Caco-2 (cell line): ENCODE data around the gene COA3. TPM values are rescaled to one million over a fixed set of nuclear protein-coding genes. Genes with fewer than 3 reads are reported as not detected.

Experiments
- BruUV-seq: library from RNA; stranded (reverse); fragments of 400-500 nt; replicated peaks from 2 replicates; lab custom pipeline; 2021; lab: Mats Ljungman, UMichigan
- CTCF ChIA-PET: fragments of 300-600 bp; sonication (Branson Sonifier 250); formaldehyde crosslinking; loops from one replicate; lab custom pipeline; 2022; ENCODE audit warnings: antibody characterized with exemption; lab: Charles Lee
- POLR2A ChIA-PET: fragments of 300-600 bp; sonication (Branson Sonifier 250); formaldehyde crosslinking; loops from one replicate; lab custom pipeline; 2022; ENCODE audit warnings: antibody characterized with exemption; lab: Charles Lee
- DNase-seq, 2 experiments: peaks; one replicate each; pipeline versions ENCODE4 v3.0.0 to v3.0.0-alpha.2; 2020 to 2022
- H3K27me3 ChIP-seq: replicated peaks from 2 replicates; pipeline ENCODE4 v1.6.0; 2011; ENCODE audit warnings: low read length; ENCODE audit not compliant: control insufficient read depth, insufficient read depth
- H3K36me3 ChIP-seq: 2 replicates; pipeline ENCODE4 v1.5.1; 2011; ENCODE audit warnings: low read length; ENCODE audit not compliant: control insufficient read depth, insufficient read depth
- H3K4me1 ChIP-seq: fragments of 250-450 bp; sonication (Bioruptor Pico); 2 replicates; pipeline ENCODE4 v1.5.1; 2020; ENCODE audit warnings: mild to moderate bottlenecking
- H3K4me3 ChIP-seq: 2 replicates; pipeline ENCODE4 v1.5.1; 2011; ENCODE audit warnings: low read depth, mild to moderate bottlenecking, control low read depth, low read length
- H3K9me3 ChIP-seq: fragments of 250-450 bp; sonication (Bioruptor Pico); 2 replicates; pipeline ENCODE4 v1.5.1; 2020; ENCODE audit warnings: mild to moderate bottlenecking, moderate library complexity
- H3K27ac Mint-ChIP-seq: one replicate; pipeline ENCODE4 v1.8.0; 2022; ENCODE audit warnings: mixed read lengths; ENCODE audit not compliant: unreplicated experiment
- H3K27me3 Mint-ChIP-seq: one replicate; pipeline ENCODE4 v1.8.0; 2022; ENCODE audit warnings: mixed read lengths; ENCODE audit not compliant: insufficient read depth, unreplicated experiment
- H3K36me3 Mint-ChIP-seq: one replicate; pipeline ENCODE4 v1.8.0; 2022; ENCODE audit warnings: mild to moderate bottlenecking, mixed read lengths; ENCODE audit not compliant: insufficient read depth, unreplicated experiment
- H3K4me1 Mint-ChIP-seq: one replicate; pipeline ENCODE4 v1.8.0; 2022; ENCODE audit warnings: low read depth, mixed read lengths; ENCODE audit not compliant: unreplicated experiment
- H3K4me3 Mint-ChIP-seq: one replicate; pipeline ENCODE4 v1.8.0; 2022; ENCODE audit warnings: mild to moderate bottlenecking, moderate library complexity, mixed read lengths; ENCODE audit not compliant: unreplicated experiment
- H3K9me3 Mint-ChIP-seq: one replicate; pipeline ENCODE4 v1.8.0; 2022; ENCODE audit warnings: mixed read lengths; ENCODE audit not compliant: unreplicated experiment
- CTCF ChIP-seq, 2 experiments: fragments of 200-600 bp in 1 of 2; IDR thresholded peaks; 1 replicate in 1 of 2; 2 replicates in 1 of 2; pipeline versions ENCODE4 v1.5.1 to v1.8.0; 2011 to 2022; ENCODE audit warnings: antibody characterized with exemption in 1 of 2, control low read depth in 1 of 2, inconsistent platforms in 1 of 2, low read depth in 1 of 2, low read length in 1 of 2, mild to moderate bottlenecking in 1 of 2, moderate library complexity in 1 of 2; ENCODE audit not compliant: insufficient read depth in 1 of 2, severe bottlenecking in 1 of 2, unreplicated experiment in 1 of 2
- intact Hi-C: fragments of 100-400 bp; cut with micrococcal nuclease; formaldehyde crosslinking; loops from one replicate; pipeline ENCODE4 v1.10.0; 2022; ENCODE audit not compliant: unreplicated experiment
- total RNA-seq: library from RNA; stranded (reverse); gene quantifications from 2 replicates; pipeline ENCODE4 v1.2.3, GENCODE V29; 2022

The COA3 gene
- total RNA-seq, 1 experiment from 2014 or later: 63.6 TPM

- no peak overlapping the region for H3K27ac Mint-ChIP-seq
- DNase-seq: no peak
- intact Hi-C loops: no loop called here
- H3K27me3 Mint-ChIP-seq: peaks cover 2% of the 10 kb centered on the region
- Histone ChIP-seq H3K36me3 (no peaks in the 10 kb centered on the region), H3K4me1 (peaks cover 4% of the 10 kb centered on the region), H3K27me3 (no peaks in the 10 kb centered on the region), H3K4me3 (no peak overlapping the region), H3K9me3 (no peaks in the 10 kb centered on the region)
- BruUV-seq: no TSS peak
- H3K4me1 Mint-ChIP-seq: no peaks in the 10 kb centered on the region
- ChIA-PET CTCF (interaction anchor here (0.6 to 1.4 kb wide), 2 partner anchors 9 to 63 kb away, joined by 3 to 4 read pairs; no protein-coding TSS in a partner anchor), POLR2A (interaction anchor here (0.6 kb wide), 1 partner anchor 69 kb away, joined by 3 read pairs; no protein-coding TSS in a partner anchor)
- no peaks in the 10 kb centered on the region for H3K36me3 Mint-ChIP-seq
- H3K9me3 Mint-ChIP-seq: no peaks in the 10 kb centered on the region
- no peak for TF ChIP-seq CTCF (IDR thresholded peaks at IDR 0.05; ENCODE audit: insufficient read depth in 1 of 2, low read depth in 1 of 2, low read length in 1 of 2, severe bottlenecking in 1 of 2, unreplicated experiment in 1 of 2)
- H3K4me3 Mint-ChIP-seq: no peak overlapping the region
Observed at GRCh38 chr17:42754782-42755181, 43.7 kb downstream of the COA3 start.

GRCh38 chr17:42751628-42752027, 46.9 kb downstream of the COA3 start:
- ChIA-PET CTCF (interaction anchor here (0.7 kb wide), 1 partner anchor 183 kb away, joined by 4 read pairs; no protein-coding TSS in a partner anchor), POLR2A (interaction anchor here (1.6 kb wide), 1 partner anchor 12 kb away, joined by 3 read pairs; no protein-coding TSS in a partner anchor)
- Mint-ChIP-seq H3K36me3 (no peaks in the 10 kb centered on the region), H3K9me3 (no peaks in the 10 kb centered on the region), H3K4me1 (peaks cover 10% of the 10 kb centered on the region), H3K27me3 (peaks cover 6% of the 10 kb centered on the region), H3K4me3 (no peak overlapping the region), H3K27ac (no peak overlapping the region)
- no peak for TF ChIP-seq CTCF (IDR thresholded peaks at IDR 0.05; ENCODE audit: insufficient read depth in 1 of 2, low read depth in 1 of 2, low read length in 1 of 2, severe bottlenecking in 1 of 2, unreplicated experiment in 1 of 2)
- H3K27me3 ChIP-seq: no peaks in the 10 kb centered on the region
- no peak for DNase-seq
- H3K36me3 ChIP-seq: no peaks in the 10 kb centered on the region
- BruUV-seq: no TSS peak
- H3K9me3 ChIP-seq: no peaks in the 10 kb centered on the region
- no peak overlapping the region for H3K4me3 ChIP-seq
- intact Hi-C loops: no loop called here
- H3K4me1 ChIP-seq: no peaks in the 10 kb centered on the region

- H3K27me3 ChIP-seq: no peaks in the 10 kb centered on the region
- intact Hi-C loops: no loop called here
- H3K4me3 ChIP-seq: no peak overlapping the region
- no peak overlapping the region for H3K4me3 Mint-ChIP-seq
- ChIA-PET POLR2A (interaction anchor here (1.6 kb wide), 1 partner anchor 13 kb away, joined by 3 read pairs; no protein-coding TSS in a partner anchor), CTCF (interaction anchor here (1.5 to 2.7 kb wide), 2 partner anchors 10 to 13 kb away, joined by 4 to 10 read pairs; no protein-coding TSS in a partner anchor)
- no peaks in the 10 kb centered on the region for H3K36me3 ChIP-seq
- TF ChIP-seq CTCF (IDR thresholded peaks at IDR 0.05; ENCODE audit: insufficient read depth in 1 of 2, low read depth in 1 of 2, low read length in 1 of 2, severe bottlenecking in 1 of 2, unreplicated experiment in 1 of 2): no peak
- no peaks in the 10 kb centered on the region for H3K36me3 Mint-ChIP-seq
- peaks cover 10% of the 10 kb centered on the region for H3K4me1 Mint-ChIP-seq
- H3K27me3 Mint-ChIP-seq: peaks cover 6% of the 10 kb centered on the region
- H3K9me3 ChIP-seq: no peaks in the 10 kb centered on the region
- H3K27ac Mint-ChIP-seq: no peak overlapping the region
- DNase-seq: no peak
- H3K4me1 ChIP-seq: no peaks in the 10 kb centered on the region
- BruUV-seq: no TSS peak
- no peaks in the 10 kb centered on the region for H3K9me3 Mint-ChIP-seq
Observed at GRCh38 chr17:42750739-42751344, 47.7 kb downstream of the COA3 start.
